Stimulated activated CD8-positive, alpha-beta memory T cell treated with anti-CD3 and anti-CD28 coated beads, Interleukin-12 subunit alpha, Interleukin-12 subunit beta, amount 100 ng/mL, for 24 hours (primary cell): Measurements from ENCODE around the gene CDK4.
A peak's percentile ranks its signal among the peaks of the same experiment; 100 is the strongest.
"Not testable (repeated sequence)": the region's sequence is repeated elsewhere in the genome, so short reads cannot be mapped to it uniquely, and the experiment has no call there.

ENCODE experiments used
- DNase-seq: peaks from one replicate; pipeline ENCODE4 v3.0.0-alpha.2; 2020; ENCODE audit errors: extremely low read depth

The CDK4 gene

DNA sequence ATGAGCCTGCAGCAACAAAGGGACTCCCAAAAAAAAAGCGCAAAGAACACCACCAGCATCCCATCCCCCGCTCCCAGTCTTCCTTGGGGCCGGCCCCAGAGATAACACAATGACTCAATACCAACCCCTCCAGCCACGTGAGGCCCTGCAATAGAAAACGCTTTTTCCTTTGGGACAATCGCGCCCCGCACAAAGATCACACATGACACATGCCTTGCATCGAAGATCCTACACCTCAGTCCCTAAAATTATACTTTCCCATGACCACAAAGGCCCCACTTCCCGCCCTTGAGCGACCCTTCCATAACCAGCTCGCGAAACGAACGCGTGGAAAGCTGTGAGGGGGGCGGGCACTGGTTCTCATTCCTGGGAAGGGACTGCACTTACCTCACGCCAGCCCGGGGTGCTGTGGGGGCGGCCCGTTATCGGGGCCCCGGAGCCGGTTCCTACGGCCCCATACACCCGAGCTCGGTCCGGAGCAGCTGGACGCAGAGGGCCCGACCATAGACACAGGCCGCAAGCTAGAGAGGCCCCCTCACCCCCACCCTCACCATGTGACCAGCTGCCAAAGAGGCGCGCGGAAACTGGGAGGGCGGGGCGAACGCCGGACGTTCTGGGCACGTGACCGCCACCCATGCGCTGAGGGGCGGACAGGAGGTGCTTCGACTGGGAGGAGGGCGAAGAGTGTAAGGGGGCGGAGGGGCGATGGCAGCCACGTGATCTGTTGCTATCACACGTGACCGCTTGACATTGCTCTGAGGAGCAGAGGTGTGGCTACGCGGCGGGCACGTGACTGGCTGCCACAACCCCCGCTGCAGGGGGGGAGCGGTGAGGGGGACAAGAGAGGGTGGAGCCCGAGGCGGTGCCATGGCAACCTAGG lies at the start of gene CDK4:
Gene CDK4 (minus strand): TSS at position 523 of the 880 bp plus-strand sequence. CDS start 593 bp downstream, outside the sequence.
- DNase-seq, result peak; percentile 98

DNA sequence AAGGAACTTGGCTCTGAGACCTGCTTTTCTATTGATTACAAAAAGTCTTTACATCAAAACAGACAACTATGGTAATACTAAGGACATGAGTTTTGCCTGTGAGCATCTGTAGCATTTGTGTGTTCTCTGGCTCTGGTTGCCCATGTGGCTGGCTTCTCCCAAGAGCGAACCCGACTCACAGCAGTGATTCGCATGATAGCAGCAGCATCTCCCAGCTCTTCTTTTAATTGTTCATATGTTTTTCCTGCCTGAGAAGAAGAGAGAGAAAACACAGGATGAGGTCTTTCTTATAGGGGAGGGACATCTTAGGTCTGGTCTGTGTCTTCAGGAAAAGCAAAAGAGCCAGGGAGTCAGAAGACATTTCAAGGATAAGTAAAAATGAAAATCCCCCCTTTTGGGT lies 48.9 kb upstream of the CDK4 start:
- DNase-seq, result no peak

DNA sequence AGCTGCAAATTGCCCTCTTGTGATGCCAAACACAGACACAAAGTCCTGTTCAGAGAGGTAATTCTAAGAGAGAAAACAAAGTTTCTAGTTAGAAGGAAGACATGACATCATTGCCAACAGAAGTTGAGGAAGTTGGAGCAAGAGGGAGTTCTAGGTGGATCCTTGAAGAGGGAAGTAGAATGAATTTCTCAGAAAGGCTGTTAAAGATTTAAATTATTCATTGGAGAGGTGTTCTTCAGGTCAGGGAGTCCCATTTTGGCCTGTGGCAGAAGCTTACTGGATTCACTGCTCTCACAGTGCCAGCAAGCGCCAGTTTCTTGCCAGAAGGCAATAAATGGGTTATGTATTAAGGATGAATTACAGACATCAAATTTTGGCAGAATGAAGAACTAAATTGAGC lies 45.8 kb upstream of the CDK4 start:
- no peak for DNase-seq

DNA sequence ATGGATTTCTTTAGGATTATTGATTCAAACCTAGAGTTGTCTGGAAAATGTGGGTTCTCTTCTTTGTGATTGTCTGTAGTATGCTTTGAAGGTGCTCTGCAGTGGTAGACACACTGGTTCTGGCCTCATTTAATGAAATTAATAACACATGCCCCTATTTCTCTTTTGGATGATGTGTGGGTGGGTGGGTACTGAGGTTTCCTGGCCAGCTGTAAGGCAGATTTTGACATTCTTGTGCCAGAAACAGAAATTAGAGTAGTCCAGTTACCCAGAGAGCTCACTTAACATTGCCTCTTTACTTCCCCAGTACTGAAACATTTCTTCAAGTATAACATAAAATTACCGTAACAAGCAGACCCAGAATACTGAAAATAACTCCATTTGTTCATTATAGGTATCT lies 44.9 kb upstream of the CDK4 start:
- no peak for DNase-seq

DNA sequence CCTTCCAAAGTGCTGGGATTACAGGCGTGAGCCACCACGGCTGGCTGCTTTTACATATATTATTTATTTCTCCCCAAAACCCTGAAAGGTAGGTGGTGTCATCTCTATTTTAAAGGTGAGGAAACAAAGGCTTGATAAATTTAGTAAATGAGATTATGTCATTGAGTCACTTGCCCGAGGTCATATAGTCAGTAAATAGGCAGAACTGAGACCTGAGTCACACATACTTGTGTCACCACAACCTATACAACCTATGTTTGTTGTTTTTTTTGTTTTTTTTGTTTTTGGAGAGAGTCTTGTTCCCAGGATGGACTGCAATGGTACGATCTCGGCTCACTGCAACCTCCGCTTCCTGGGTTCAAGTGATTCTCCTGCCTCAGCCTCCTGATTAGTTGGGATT lies 43.2 kb upstream of the CDK4 start:
- no peak for DNase-seq

DNA sequence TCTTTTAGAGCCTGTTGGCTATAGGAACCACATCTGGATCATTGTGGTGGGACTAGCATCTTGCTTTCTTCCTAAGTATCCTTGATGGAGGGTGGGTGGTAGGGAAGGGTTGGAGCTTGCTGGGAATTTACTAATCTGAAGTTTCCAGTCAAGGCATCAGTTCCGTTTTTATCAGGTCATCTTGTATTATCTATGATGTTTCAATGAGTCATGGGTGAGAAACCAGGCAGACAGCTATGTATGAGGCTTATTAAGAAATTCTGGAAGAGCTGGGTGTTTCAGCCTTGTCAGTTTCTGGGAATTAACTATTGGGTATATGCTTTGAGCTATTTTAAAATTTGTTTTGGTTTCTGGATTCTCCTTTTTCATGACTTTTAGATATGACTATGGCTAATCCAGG lies 41.8 kb upstream of the CDK4 start:
- no peak for DNase-seq

DNA sequence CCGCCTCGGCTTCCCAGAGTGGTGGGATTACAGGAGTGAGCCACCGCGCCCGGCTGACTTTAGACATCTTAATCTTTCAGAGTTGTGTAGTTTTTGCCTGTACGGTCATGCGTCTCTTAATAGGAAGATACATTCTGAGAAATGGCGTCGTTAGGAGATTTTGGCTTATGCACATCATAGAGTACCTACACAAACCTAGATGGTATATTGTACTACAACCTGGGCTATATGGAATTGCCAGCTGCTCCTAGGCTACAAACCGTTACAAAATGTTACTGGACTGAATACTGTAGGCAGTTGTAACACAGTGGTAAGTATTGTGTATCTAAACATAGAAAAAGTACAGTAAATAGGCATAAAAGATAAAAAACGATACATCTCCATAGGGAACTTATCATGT lies 31.8 kb upstream of the CDK4 start:
- no peak for DNase-seq

DNA sequence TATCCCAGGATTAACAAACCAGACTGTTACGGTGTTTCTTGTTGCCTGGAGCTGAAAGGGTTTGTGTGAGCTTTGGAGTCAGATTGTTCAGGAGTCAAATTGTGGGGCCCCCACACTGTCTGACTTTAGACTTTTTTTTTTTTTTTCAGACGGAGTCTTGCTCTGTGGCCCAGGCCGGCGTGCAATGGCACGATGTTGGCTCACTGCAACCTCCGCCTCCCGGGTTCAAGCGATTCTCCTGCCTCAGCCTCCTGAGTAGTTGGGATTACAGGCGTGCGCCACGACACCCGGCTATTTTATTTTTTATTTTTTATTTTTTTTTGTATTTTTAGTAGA lies 31.3 kb upstream of the CDK4 start:
- DNase-seq, result no peak

DNA sequence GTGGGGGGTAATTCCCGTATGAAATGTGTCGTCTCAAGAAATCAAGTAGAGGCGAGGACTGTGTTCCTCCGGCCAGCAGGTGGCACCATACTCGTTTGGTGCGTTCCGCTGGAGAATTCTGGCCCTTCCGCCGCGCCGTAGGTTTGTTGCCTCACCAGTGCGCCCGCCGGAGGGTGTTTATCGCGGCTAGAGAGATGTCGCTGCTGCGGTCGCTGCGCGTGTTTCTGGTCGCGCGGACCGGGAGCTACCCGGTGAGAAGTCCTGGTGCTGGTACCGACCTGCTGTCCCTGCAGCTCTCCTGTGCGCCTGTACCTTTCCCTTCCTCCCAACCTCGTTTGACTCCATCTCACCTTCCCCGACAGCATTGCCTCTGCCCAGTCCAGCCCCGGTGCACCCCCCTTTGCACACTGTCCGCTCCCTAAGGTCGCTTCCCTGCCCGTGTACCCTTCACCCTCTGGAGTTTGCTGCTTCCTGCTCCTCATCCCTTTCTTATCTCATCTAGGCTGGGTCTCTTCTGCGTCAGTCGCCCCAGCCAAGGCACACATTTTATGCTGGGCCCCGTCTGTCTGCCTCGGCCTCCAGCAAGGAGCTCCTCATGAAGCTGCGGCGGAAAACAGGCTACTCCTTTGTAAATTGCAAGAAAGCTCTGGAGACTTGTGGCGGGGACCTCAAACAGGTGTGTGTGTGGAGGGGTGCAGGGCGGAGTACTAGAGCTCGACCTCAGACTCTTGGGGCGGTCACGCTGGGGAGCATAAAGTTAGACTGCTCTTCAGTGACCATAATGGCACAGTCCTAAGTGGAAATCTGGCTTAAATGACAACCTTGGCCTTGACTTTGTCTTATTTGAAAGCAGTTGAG lies 30.7 kb upstream of the CDK4 start, which contains the start of gene TSFM:
Gene TSFM (plus strand): TSS at position 180 of the 858 bp plus-strand sequence. CDS start 15 bp downstream, at position 195.
- peak; percentile 91 for DNase-seq

DNA sequence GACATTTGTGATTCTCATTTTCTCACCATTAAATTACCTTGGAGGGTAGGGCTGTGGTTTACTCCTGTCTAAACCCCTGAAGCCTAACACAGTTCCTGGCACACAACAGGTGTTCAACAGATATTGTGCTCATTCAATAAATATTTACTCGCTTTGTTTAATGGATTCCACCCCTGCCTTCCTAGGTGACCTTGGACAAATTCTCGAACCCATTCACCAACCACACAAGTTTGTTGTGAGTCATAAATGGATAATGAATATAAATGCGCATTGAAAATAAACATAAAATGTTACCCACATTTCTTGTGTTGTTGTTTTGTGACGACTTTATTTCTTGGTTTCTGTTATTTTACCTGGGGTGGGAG lies 30.1 kb upstream of the CDK4 start:
- DNase-seq, result no peak

DNA sequence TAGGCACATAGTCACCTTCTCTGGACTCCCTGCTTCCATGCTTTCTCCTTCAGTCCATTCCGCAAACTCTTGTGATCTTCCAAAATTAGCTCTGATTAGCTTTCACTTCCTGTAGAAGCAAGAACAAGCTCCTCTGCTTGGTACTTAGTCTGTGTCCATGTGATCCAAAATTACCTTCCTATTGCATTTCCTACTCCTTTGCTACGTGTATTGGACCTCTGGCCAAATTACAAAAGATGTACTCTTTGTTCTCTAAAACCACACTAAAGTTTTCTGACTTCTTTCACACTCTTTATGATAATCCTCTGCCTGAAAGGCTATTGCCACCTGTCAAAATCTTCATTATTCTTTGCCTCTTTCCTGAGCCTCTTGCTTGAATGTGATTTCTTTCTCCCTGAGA lies 29.7 kb upstream of the CDK4 start:
- DNase-seq, result no peak

DNA sequence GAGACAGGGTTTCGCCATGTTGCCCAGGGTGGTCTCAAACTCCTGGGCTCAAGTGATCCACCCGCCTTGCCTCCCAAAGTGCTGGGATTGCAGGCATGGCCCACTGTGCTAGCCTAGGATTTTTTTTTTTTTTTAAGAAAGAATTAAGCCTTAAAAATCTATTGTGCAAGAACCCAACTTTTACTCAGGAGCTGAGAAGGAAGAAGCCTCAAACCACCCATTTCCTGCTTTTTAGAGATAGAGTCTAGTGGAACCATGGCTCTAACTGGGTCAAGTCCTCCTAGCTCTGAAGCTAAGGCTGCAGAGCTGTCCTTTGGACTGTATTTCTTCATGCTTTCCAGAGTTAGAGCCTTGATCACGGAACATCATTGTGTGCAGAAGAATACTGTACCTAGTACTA lies 29.1 kb upstream of the CDK4 start:
- DNase-seq, result no peak

DNA sequence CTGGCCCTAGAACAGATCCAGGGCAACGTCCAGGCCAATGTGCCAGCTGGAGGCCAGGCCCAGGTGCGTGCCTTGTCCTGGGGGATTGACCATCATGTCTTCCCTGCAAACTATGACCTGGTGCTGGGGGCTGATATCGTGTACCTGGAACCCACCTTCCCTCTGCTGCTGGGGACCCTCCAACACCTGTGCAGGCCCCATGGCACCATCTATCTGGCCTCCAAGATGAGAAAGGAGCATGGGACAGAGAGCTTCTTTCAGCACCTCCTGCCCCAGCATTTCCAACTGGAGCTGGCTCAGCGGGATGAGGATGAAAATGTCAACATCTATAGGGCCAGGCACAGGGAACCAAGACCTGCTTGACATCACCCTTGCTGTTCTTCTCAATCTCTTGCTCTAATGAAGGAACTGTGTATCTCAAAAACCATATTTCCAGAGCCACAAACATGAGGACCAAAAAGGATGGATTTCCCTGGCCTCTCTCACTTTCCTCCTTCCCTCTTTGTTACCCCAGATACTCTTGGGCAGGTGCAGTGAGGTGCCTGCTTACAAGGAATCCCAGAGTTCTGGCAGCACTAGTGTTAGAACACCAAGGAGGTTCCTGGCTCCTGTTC lies 28.3 kb upstream of the CDK4 start:
- DNase-seq, result no peak

DNA sequence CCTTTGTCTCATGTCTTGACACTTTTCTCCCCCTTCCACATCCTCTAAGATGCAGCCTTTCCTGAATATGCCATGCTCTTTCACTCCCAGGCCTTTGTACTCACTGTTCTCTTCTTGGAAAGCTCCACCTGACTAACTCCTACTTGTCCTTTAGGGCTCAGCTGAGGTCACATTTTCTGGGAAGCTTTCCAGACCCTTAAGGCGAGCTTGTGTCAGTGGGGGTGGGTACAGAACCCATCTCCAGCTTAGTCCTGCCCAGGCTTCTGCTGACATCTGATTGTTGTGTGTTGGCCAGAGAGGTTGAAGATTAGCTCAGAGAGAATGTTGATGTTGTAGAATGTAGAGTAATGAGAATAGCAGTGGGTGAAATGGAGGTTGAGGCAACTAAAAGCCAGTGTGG lies 27.6 kb upstream of the CDK4 start:
- no peak for DNase-seq

DNA sequence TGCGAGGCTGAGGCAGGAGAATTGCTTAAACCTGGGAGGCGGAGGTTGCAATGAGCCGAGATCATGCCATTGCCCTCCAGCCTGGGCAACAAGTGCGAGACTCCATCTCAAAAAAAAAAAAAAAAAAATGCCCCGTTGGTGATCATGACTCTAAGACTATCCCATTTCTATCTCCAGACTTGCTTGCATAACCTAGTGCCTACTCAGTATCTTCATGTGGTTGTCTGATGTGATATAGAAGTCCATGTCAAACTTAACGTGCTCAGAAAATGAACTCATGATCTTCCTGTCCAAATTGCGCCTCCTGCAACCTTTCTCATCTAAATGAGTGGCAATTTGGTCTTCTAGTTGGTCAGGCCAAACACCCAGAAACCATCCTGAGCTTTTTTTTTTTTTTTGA lies 25.8 kb upstream of the CDK4 start:
- DNase-seq, result no peak

DNA sequence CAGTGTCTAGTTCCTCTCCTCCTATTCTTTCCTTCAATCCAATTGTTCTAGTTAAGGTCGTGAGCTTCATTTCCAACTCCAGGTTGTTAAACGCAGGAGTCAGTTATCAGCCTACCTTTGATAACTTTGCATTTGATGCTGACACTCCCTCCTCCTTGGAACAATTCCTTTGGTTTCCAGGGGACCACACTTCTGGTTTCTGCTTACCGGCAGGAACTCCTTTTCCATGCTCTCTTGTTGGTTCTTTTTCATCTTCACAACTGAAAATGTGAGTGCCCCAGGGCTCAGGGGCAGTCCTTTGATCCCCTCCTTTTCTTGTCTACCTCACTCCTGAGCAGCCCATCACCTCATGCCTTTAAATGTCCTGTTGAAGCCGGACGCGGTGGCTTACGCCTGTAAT lies 25.3 kb upstream of the CDK4 start:
- DNase-seq, result no peak

DNA sequence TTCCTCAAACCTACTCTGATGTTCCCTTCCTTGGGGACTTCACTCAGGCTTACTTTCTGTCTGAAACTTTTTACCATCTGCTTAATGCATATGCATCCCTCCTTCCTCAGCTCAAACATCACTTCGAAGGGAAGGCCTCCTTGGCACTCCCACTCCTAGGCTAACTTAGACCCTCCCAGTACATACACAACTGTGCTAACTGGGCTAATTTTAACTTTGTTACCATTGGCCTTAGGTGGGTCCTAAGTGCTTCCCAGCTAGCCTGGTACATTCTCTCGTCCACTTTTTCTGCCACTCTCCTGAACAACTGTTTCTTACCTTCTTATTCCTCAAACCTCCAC lies 24.1 kb upstream of the CDK4 start:
- DNase-seq, result no peak

DNA sequence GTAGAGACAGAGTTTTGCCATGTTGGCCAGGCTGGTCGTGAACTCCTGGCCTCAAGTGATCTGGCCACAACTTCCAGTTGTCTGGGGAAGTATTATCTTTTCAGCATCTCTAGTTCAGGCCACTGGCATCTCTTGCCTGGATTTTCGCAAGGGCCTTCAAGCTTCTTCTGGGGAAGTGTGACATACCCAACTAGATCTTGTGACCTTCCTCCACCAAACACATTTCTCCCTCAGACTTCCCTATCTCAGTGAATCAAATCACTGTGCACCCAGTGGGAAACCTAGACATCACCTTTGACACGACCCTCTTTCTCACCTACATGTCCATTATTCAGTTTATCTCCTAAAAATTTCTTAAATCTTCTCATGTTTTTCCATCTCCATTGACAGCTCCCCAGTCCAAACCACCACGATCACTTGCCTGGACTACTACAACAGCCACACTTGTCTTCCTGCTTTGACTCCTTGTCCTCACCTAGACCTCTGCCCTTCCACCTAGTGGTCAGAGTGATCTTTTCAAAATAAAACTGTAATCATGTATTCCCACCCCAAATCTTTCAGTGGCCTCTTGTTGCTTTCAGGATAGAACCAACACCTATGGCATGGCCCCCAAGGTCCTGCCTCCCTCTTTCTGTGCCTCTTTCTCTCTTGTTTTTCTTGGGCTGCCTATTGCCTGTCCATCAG lies 23.6 kb upstream of the CDK4 start:
- DNase-seq, result no peak

DNA sequence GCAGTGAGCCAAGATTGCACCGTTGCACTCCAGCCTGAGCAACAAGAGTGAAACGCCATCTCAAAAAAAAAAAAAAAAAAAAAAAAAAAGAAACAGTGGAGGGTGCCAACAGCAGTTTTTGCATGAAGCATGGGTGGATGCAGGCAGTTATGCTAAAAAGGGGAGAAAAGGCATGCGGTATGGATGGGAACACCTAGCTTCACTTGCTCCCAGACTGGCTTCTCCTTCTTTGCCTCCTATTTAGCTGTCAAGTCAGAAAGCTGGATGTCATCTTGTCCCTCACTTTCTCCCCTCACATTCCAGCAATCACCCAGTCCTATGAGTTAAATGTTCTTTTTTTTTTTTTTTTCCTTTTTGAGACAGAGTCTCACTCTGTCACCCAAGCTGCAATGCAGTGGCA lies 22.9 kb upstream of the CDK4 start:
- no peak for DNase-seq

DNA sequence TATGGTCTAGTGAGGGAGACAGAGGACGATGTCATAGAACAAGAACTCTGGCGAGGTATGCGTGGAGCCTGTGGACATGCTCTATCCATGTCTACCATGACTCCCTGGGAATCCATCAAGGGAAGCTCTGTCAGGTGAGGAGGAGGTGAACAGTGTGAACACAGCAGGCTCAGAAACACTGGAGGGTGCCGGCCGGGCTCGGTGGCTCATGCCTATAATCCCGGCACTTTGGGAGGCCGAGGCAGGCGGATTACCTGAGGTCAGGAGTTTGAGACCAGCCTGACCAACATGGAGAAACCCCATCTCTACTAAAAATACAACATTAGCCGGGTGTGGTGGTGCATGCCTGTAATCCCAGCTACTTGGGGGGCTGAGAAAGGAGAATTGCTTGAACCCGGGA lies 22.5 kb upstream of the CDK4 start:
- not testable (repeated sequence) for DNase-seq

DNA sequence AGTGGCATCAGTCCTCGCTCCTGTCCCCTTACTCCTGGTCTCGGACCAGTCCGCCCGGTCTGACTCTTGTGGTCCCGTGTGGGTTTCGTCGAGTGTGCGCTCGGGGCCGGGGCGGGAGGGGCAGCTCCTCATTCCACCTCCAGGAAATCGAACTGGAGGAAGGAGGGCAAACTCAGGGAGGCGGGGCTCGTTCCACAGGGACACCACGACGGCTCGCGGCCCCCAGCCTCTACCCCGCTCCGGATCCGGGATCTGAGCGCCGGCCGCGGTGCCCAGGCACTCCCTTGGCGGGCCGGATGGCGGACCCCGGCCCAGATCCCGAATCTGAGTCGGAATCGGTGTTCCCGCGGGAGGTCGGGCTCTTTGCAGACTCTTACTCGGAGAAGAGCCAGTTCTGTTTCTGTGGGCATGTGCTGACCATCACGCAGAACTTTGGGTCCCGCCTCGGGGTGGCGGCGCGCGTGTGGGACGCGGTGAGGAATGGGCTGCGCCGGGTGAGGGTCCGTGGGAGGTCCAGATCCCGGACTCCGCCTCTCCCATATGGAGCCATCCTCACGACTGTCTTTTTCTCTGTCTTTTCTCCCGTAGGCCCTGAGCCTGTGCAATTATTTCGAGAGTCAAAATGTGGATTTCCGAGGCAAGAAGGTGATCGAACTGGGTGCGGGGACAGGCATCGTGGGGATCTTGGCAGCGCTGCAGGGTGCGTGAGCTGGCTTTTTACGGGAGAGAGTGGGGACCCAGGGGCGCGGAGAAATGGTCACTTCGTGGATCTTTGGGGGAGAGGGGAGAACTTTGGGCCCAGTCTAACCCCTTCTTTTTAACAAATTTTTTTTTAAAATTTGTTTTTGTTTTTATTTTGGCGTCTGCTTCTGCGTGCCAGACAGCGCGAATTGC lies 20.6 kb upstream of the CDK4 start, which contains the start of gene EEF1AKMT3:
Gene EEF1AKMT3 (plus strand): TSS at position 186 of the 894 bp plus-strand sequence. CDS start 111 bp downstream, at position 297.
- no peak for DNase-seq
